Measurements from ENCODE around the gene JADE2. TPM values are rescaled to one million over a fixed set of nuclear protein-coding genes. Genes with fewer than 3 reads are reported as not detected.
A peak's percentile ranks its signal among the peaks of the same experiment; 100 is the strongest.

JADE2 gene
- polyA plus RNA-seq, 1 experiment: 15.5 TPM

GRCh38 chr5:134523543-134524271, 1.8 kb upstream of the JADE2 start:
- CTCF ChIA-PET: interaction anchor here (0.7 to 8.5 kb wide), 4 partner anchors 12 to 112 kb away, joined by 3 to 51 read pairs (median 6); partner anchors contain the start of gene CDKN2AIPNL
- no peak for DNase-seq (ENCODE audit: low read depth)
- POLR2A ChIA-PET: interaction anchor here (0.7 kb wide), 1 partner anchor 126 kb away, joined by 6 read pairs; no protein-coding TSS in a partner anchor

GRCh38 chr5:134524272-134524825, 1.1 kb upstream of the JADE2 start:
- CTCF ChIA-PET: interaction anchor here (0.6 to 8.5 kb wide), 3 partner anchors 33 to 113 kb away, joined by 3 to 51 read pairs (median 9); partner anchors contain the start of gene CDKN2AIPNL
- POLR2A ChIA-PET: interaction anchor here (0.5 to 0.7 kb wide), 3 partner anchors 19 to 126 kb away, joined by 6 read pairs; no protein-coding TSS in a partner anchor
- peak overlapping the region; percentile 84 for H3K4me3 ChIP-seq (ENCODE audit: low read depth, low read length)
- no peak for DNase-seq (ENCODE audit: low read depth)
- H3K27me3 ChIP-seq (ENCODE audit: control insufficient read depth, insufficient read depth, low read length): peaks cover 6% of the 10 kb centered on the region; the same call in 1 of the 2 replicates
- no peaks in the 10 kb centered on the region for H3K36me3 ChIP-seq (ENCODE audit: control insufficient read depth, insufficient read depth, low read length)
- TF ChIP-seq CTCF (IDR thresholded peaks at IDR 0.05; ENCODE audit: insufficient read depth, low read depth, low read length): peak; percentile 18; the same call in 1 of the 2 replicates

More at GRCh38 chr5:134523543-134524271, 1.8 kb upstream of the JADE2 start:
- H3K27me3 ChIP-seq (ENCODE audit: control insufficient read depth, insufficient read depth, low read length): peaks cover 6% of the 10 kb centered on the region; the same call in 1 of the 2 replicates
- no peaks in the 10 kb centered on the region for H3K36me3 ChIP-seq (ENCODE audit: control insufficient read depth, insufficient read depth, low read length)
- H3K4me3 ChIP-seq (ENCODE audit: low read depth, low read length): peak overlapping the region; percentile 84
- no peak for TF ChIP-seq CTCF (IDR thresholded peaks at IDR 0.05; ENCODE audit: insufficient read depth, low read depth, low read length)

- POLR2A ChIA-PET: no interaction called here
Measured at GRCh38 chr5:134525683-134526482, 413 bp downstream of the JADE2 start.

GRCh38 chr5:134526483-134527155, 1.1 kb downstream of the JADE2 start:
- no peak for DNase-seq (ENCODE audit: low read depth)
- ChIA-PET POLR2A (no interaction called here), CTCF (interaction anchor here (0.6 to 8.5 kb wide), 25 partner anchors 11 to 159 kb away, joined by 3 to 51 read pairs (median 6); partner anchors contain the start of genes CDKL3 and CDKN2AIPNL)
- peak; percentile 37; the same call in 1 of the 2 replicates for TF ChIP-seq CTCF (IDR thresholded peaks at IDR 0.05; ENCODE audit: insufficient read depth, low read depth, low read length)
- Histone ChIP-seq H3K27me3 (ENCODE audit: control insufficient read depth, insufficient read depth, low read length) (no peaks in the 10 kb centered on the region), H3K4me3 (ENCODE audit: low read depth, low read length) (peak overlapping the region; percentile 84), H3K36me3 (ENCODE audit: control insufficient read depth, insufficient read depth, low read length) (no peaks in the 10 kb centered on the region)

More at GRCh38 chr5:134525683-134526482, 413 bp downstream of the JADE2 start:
- Histone ChIP-seq H3K27me3 (ENCODE audit: control insufficient read depth, insufficient read depth, low read length) (peaks cover 4% of the 10 kb centered on the region; the same call in 1 of the 2 replicates), H3K36me3 (ENCODE audit: control insufficient read depth, insufficient read depth, low read length) (no peaks in the 10 kb centered on the region), H3K4me3 (ENCODE audit: low read depth, low read length) (peak overlapping the region; percentile 84)
- 0 out of 2 replicates have a peak, but pooled peaks have one; percentile 15 for TF ChIP-seq CTCF (IDR thresholded peaks at IDR 0.05; ENCODE audit: insufficient read depth, low read depth, low read length)
- CTCF ChIA-PET: interaction anchor here (0.6 to 8.5 kb wide), 12 partner anchors 10 to 150 kb away, joined by 3 to 51 read pairs (median 4); partner anchors contain the start of gene CDKN2AIPNL
- DNase-seq (ENCODE audit: low read depth): no peak

Measured in BJ (cell line).